Testis (tissue), 2 donors: Measurements from ENCODE around the gene DLG1.

Experiments used
- CTCF ChIP-seq, 3 experiments: fragments of 450-650 bp in 2 of 3; fragments of 200-600 bp in 1 of 3; sonication (generic) in 1 of 3; IDR thresholded peaks; one replicate each; pipeline ENCODE4 v1.5.1; 2016 to 2019; ENCODE audit warnings: antibody characterized with exemption in 3 of 3, mild to moderate bottlenecking in 2 of 3, moderate library complexity in 1 of 3
- POLR2A ChIP-seq: fragments of 450-650 bp; IDR thresholded peaks from one replicate; pipeline ENCODE4 v1.6.1; 2017; ENCODE audit warnings: antibody characterized with exemption, mild to moderate bottlenecking, moderate library complexity

- no peak for TF ChIP-seq CTCF (IDR thresholded peaks at IDR 0.05)
- TF ChIP-seq POLR2A: no peak
These were observed 273.3 kb downstream of the DLG1 start for GRCh38 chr3:197024881-197025735.
